SK-N-SH (cell line): Measurements from ENCODE around the gene RHNO1. TPM values are rescaled to one million over a fixed set of nuclear protein-coding genes. Genes with fewer than 3 reads are reported as not detected.

ENCODE experiments used
- CTCF ChIA-PET: fragments of 300-600, 350-600 bp; formaldehyde crosslinking; extraction: SDS; loops from one replicate; lab custom pipeline; 2021; lab: Yijun Ruan, JAX
- POLR2A ChIA-PET: fragments of 350-600 bp; sonication (Branson Sonifier 250); formaldehyde crosslinking; extraction: SDS; loops from one replicate; lab custom pipeline; 2020; ENCODE audit warnings: antibody characterized with exemption, inconsistent platforms; lab: Yijun Ruan, JAX
- DNase-seq: peaks from one replicate; pipeline ENCODE4 v3.0.0; 2012
- H2AFZ ChIP-seq: fragments of 200-600 bp; sonication (generic); 2 replicates; pipeline ENCODE4 v1.8.1; 2016; ENCODE audit warnings: antibody characterized with exemption, mild to moderate bottlenecking, low read depth
- H3F3A ChIP-seq: fragments of 200-600 bp; sonication (generic); replicated peaks from 2 replicates; pipeline ENCODE3; 2016; ENCODE audit warnings: antibody characterized with exemption, mild to moderate bottlenecking; ENCODE audit not compliant: insufficient read depth
- H3K27ac ChIP-seq, 2 experiments: fragments of 200-500 bp in 1 of 2; fragments of 200-600 bp in 1 of 2; sonication (Bioruptor generic) in 1 of 2; sonication (generic), shearing (Covaris generic) in 1 of 2; 2 replicates each; pipeline versions ENCODE4 v1.5.1 to v1.6.1; 2014 to 2016; ENCODE audit warnings: low read depth in 2 of 2, inconsistent platforms in 1 of 2, low read length in 1 of 2, mild to moderate bottlenecking in 1 of 2, mixed read lengths in 1 of 2
- H3K27me3 ChIP-seq: fragments of 200-600 bp; sonication (generic), shearing (Covaris generic); 2 replicates; pipeline ENCODE4 v1.6.1; 2016; ENCODE audit warnings: mixed run types; ENCODE audit not compliant: insufficient read depth
- H3K36me3 ChIP-seq, 2 experiments: fragments of 200-500 bp in 1 of 2; fragments of 200-600 bp in 1 of 2; sonication (Bioruptor generic) in 1 of 2; sonication (generic) in 1 of 2; replicated peaks in 1 of 2; 2 replicates each; pipeline versions ENCODE3 to v1.5.1; 2014 to 2016; ENCODE audit warnings: low read length in 1 of 2, mild to moderate bottlenecking in 1 of 2; ENCODE audit not compliant: insufficient read depth in 2 of 2, control insufficient read depth in 1 of 2
- H3K4me1 ChIP-seq, 2 experiments: fragments of 200-500 bp in 1 of 2; fragments of 200-600 bp in 1 of 2; sonication (Bioruptor generic) in 1 of 2; sonication (generic), shearing (Covaris generic) in 1 of 2; 2 replicates each; pipeline versions ENCODE4 v1.5.1 to v1.6.1; 2014 to 2016; ENCODE audit warnings: low read depth in 1 of 2, low read length in 1 of 2, mixed run types in 1 of 2; ENCODE audit not compliant: insufficient read depth in 2 of 2, control insufficient read depth in 1 of 2
- H3K4me2 ChIP-seq: fragments of 200-600 bp; sonication (generic), shearing (Covaris generic); 2 replicates; pipeline ENCODE4 v1.6.1; 2017; ENCODE audit warnings: mixed run types
- H3K4me3 ChIP-seq, 2 experiments: fragments of 200-500 bp in 1 of 2; fragments of 200-600 bp in 1 of 2; sonication (Bioruptor generic) in 1 of 2; sonication (generic), shearing (Covaris generic) in 1 of 2; 2 replicates each; pipeline versions ENCODE4 v1.5.1 to v1.8.1; 2014 to 2016; ENCODE audit warnings: low read depth in 2 of 2, inconsistent platforms in 1 of 2, low read length in 1 of 2, mild to moderate bottlenecking in 1 of 2, mixed read lengths in 1 of 2, moderate library complexity in 1 of 2
- H3K79me2 ChIP-seq: fragments of 200-600 bp; sonication (generic); 2 replicates; pipeline ENCODE4 v1.8.1; 2017; ENCODE audit warnings: mild to moderate bottlenecking; ENCODE audit not compliant: insufficient read depth
- H3K9ac ChIP-seq: fragments of 200-600 bp; sonication (generic); 2 replicates; pipeline ENCODE4 v1.6.1; 2017; ENCODE audit warnings: mixed run types
- H3K9me2 ChIP-seq: fragments of 200-600 bp; sonication (generic); 2 replicates; pipeline ENCODE4 v1.6.1; 2017; ENCODE audit warnings: mixed run types
- H3K9me3 ChIP-seq: fragments of 200-600 bp; sonication (generic); 2 replicates; pipeline ENCODE4 v1.6.1; 2017; ENCODE audit warnings: mixed run types, mild to moderate bottlenecking, moderate library complexity
- H4K20me1 ChIP-seq: fragments of 200-600 bp; sonication (generic); 2 replicates; pipeline ENCODE4 v1.6.1; 2017; ENCODE audit warnings: mild to moderate bottlenecking, mixed run types; ENCODE audit not compliant: insufficient read depth
- ELF1 ChIP-seq: IDR thresholded peaks from 2 replicates; pipeline ENCODE4 v1.4.0; 2012
- FOSL2 ChIP-seq: IDR thresholded peaks from 2 replicates; pipeline ENCODE4 v1.4.0; 2012; ENCODE audit warnings: low read depth, mild to moderate bottlenecking, moderate library complexity, borderline replicate concordance
- JUND ChIP-seq: IDR thresholded peaks from 2 replicates; pipeline ENCODE4 v1.4.0; 2012
- MXI1 ChIP-seq: IDR thresholded peaks from 2 replicates; pipeline ENCODE4 v1.6.1; 2012; ENCODE audit warnings: mild to moderate bottlenecking, low read depth, low read length, improper control_type of control experiment
- POLR2AphosphoS5 ChIP-seq: IDR thresholded peaks from 2 replicates; pipeline ENCODE4 v1.6.1; 2012; ENCODE audit warnings: low read depth, low read length
- RAD21 ChIP-seq: IDR thresholded peaks from 2 replicates; pipeline ENCODE4 v1.6.1; 2012; ENCODE audit warnings: mild to moderate bottlenecking, low read length
- RCOR1 ChIP-seq: fragments of 150-350 bp; IDR thresholded peaks from 2 replicates; pipeline ENCODE4 v1.6.1; 2017; ENCODE audit warnings: antibody characterized with exemption, low read length
- RFX5 ChIP-seq: IDR thresholded peaks from 2 replicates; pipeline ENCODE4 v1.6.1; 2012; ENCODE audit warnings: mild to moderate bottlenecking, improper control_type of control experiment, low read length
- RXRA ChIP-seq: IDR thresholded peaks from 2 replicates; pipeline ENCODE4 v1.4.0; 2012; ENCODE audit warnings: low read depth, mild to moderate bottlenecking, borderline replicate concordance
- TAF1 ChIP-seq: IDR thresholded peaks from 2 replicates; pipeline ENCODE4 v1.6.1; 2012; ENCODE audit warnings: low read depth, mild to moderate bottlenecking, low read length, moderate library complexity, borderline replicate concordance
- YY1 ChIP-seq: IDR thresholded peaks from 2 replicates; pipeline ENCODE4 v1.4.0; 2012; ENCODE audit warnings: low read depth, mild to moderate bottlenecking
- WGBS: methylation state at CpG from one replicate; pipeline ENCODE4 v1.1.6; 2017; ENCODE audit warnings: low lambda C conversion rate; 5-methylcytosine and 5-hydroxymethylcytosine counted together
- polyA plus RNA-seq, 3 experiments: library from polyadenylated mRNA; depleted of rRNA; stranded (reverse); fragments of >200 nt; gene quantifications; 2 replicates each; pipeline ENCODE4 v1.2.3, GENCODE V29; 2012
- TF ChIP-seq, protein P1 (sequence below): IDR thresholded peaks from 2 replicates; pipeline ENCODE4; 2012

Gene RHNO1
- polyA plus RNA-seq, 1 of the 3 experiments (the other 2 are of a cell fraction): 28.9 TPM

DNA sequence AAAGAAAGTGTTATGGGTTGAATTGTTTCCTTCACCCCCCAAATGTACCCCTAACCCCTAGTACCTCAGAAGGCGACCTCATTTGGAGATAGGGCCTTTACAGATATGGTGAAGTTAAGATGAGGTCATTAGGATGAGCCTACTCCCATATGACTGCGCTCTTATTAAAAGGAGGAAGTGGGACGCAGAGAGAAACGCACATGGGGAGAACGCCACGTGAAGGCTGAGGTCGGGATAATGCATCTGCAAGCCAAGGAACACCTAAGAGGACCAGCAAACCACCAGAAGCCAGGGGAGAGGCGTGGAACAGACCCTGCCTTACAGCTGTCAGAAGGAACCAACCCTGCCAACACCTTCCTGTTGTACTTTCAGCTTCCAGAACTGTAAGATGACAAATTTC, 40.4 kb upstream of the RHNO1 start:
- Histone ChIP-seq H3K4me3 (no peak overlapping the region), H3K36me3 (no peaks in the 10 kb centered on the region)
- POLR2A ChIA-PET: no interaction called here

DNA sequence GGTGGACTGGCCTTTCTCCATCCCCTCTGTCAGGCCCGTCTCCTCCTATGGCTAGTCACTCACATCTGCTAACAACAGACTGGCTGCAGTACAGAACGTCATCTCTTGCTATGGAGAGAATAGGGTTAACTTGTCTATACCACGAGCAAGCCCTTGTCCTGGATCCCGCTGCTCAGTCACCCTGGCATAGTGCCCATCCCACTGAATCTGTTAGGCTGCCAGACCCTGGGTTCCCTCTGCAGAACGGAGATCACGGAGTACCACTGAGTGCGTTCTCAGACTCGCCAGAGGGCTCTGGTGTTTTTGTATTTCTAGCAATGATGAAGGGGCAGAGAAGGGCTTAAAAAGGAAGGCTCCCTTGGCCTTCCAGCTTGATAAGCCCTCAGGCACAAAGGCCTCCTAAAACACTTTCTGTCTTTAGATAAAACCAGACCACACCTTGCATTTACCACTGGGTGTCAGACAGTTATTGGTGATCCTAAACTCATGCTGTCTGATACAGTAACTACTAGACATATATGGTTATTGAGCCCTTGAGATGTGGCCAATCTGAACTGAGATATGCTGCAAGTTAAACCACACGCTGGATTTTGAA, 35.9 kb upstream of the RHNO1 start:
- CTCF ChIA-PET: interaction anchor here (2.6 kb wide), 1 partner anchor 12 kb away, joined by 10 read pairs; no protein-coding TSS in a partner anchor
- Histone ChIP-seq H3K4me1 (peaks cover 0 to 8% of the 10 kb centered on the region in 2 experiments; a peak in 1 of 4 replicates), H3K4me3 (no peak overlapping the region), H3K36me3 (no peaks in the 10 kb centered on the region), H2AFZ (no peak overlapping the region), H3F3A (no peaks in the 10 kb centered on the region), H3K9ac (no peak overlapping the region), H3K9me3 (no peaks in the 10 kb centered on the region), H3K27ac (peak overlapping the region in 1 of 2 experiments; percentile 39; a peak in 2 of 4 replicates), H3K9me2 (no peaks in the 10 kb centered on the region), H3K79me2 (no peaks in the 10 kb centered on the region), H3K27me3 (no peaks in the 10 kb centered on the region), H4K20me1 (no peaks in the 10 kb centered on the region), H3K4me2 (no peak overlapping the region)
- POLR2A ChIA-PET: no interaction called here
- TF ChIP-seq JUND (no peak), RFX5 (no peak), RAD21 (no peak)
- peak; percentile 84 for DNase-seq
- 63% methylated on average over 9 of the region's 9 CpGs for WGBS

More for the DNA sequence above, 40.4 kb upstream of the RHNO1 start:
- Histone ChIP-seq H3K9ac (no peak overlapping the region), H3K79me2 (no peaks in the 10 kb centered on the region), H3K4me2 (no peak overlapping the region), H3K27me3 (no peaks in the 10 kb centered on the region), H3K4me1 (peaks cover 4 to 21% of the 10 kb centered on the region in 2 experiments; a peak in 3 of 4 replicates), H3K27ac (no peak overlapping the region), H4K20me1 (no peaks in the 10 kb centered on the region), H3K9me2 (no peaks in the 10 kb centered on the region), H2AFZ (no peak overlapping the region), H3K9me3 (no peaks in the 10 kb centered on the region), H3F3A (no peaks in the 10 kb centered on the region)
- TF ChIP-seq MXI1: no peak
- TF ChIP-seq, protein P1, sequence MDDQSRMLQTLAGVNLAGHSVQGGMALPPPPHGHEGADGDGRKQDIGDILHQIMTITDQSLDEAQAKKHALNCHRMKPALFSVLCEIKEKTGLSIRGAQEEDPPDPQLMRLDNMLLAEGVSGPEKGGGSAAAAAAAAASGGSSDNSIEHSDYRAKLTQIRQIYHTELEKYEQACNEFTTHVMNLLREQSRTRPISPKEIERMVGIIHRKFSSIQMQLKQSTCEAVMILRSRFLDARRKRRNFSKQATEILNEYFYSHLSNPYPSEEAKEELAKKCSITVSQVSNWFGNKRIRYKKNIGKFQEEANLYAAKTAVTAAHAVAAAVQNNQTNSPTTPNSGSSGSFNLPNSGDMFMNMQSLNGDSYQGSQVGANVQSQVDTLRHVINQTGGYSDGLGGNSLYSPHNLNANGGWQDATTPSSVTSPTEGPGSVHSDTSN: no peak
- WGBS: 93% methylated on average over 8 of the region's 8 CpGs
- DNase-seq: no peak
- CTCF ChIA-PET: interaction anchor here (1.0 to 3.4 kb wide), 3 partner anchors 23 to 205 kb away, joined by 3 to 14 read pairs (median 8); partner anchors contain the start of gene ITFG2

DNA sequence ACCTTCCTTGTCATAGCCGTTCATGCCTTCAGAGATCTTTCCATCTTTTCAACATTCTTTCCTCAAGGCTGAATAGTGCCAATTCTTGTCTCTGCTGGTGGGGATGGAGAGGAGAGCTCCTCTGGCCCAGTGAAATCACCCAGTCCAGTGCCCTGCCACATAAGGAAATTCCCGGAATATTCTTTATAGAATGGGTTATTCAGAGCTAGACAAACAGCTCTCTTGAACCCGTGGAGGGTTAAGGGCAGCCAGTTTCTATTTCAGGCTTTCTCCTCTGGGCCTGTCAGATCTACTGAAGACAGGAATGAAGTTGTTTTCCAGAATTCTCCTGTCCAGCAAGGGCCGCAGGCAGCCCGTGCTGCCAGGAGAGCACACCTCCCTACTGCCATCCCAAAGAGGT, 34.1 kb upstream of the RHNO1 start:
- WGBS: 84% methylated on average over 5 of the region's 5 CpGs
- ChIA-PET CTCF (interaction anchor here (1.1 to 2.7 kb wide), 3 partner anchors 11 to 191 kb away, joined by 4 to 13 read pairs (median 11); no protein-coding TSS in a partner anchor), POLR2A (no interaction called here)
- Histone ChIP-seq H3F3A (no peaks in the 10 kb centered on the region), H2AFZ (no peak overlapping the region), H3K36me3 (no peaks in the 10 kb centered on the region), H4K20me1 (no peaks in the 10 kb centered on the region), H3K9ac (no peak overlapping the region), H3K4me1 (peaks cover 0 to 6% of the 10 kb centered on the region in 2 experiments; a peak in 1 of 4 replicates), H3K9me3 (no peaks in the 10 kb centered on the region), H3K4me2 (no peak overlapping the region), H3K27ac (no peak overlapping the region), H3K79me2 (no peaks in the 10 kb centered on the region), H3K4me3 (no peak overlapping the region), H3K9me2 (no peaks in the 10 kb centered on the region), H3K27me3 (no peaks in the 10 kb centered on the region)
- TF ChIP-seq FOSL2 (no peak), RFX5 (no peak), RCOR1 (no peak), RXRA (no peak), YY1 (no peak), TAF1 (no peak), ELF1 (no peak), POLR2AphosphoS5 (no peak)
- TF ChIP-seq, protein P1: no peak
- no peak for DNase-seq
